ENCODE results near the gene TRA2B.

Gene TRA2B

GRCh38 chr3:185940951-185941350 is 3.1 kb upstream of the TRA2B start:
- H3K4me3 ChIP-seq (ENCODE audit: low read depth, low read length), result no peak overlapping the region
- no peak for TF ChIP-seq CTCF (IDR thresholded peaks at IDR 0.05; ENCODE audit: low read depth, low read length)

DNA sequence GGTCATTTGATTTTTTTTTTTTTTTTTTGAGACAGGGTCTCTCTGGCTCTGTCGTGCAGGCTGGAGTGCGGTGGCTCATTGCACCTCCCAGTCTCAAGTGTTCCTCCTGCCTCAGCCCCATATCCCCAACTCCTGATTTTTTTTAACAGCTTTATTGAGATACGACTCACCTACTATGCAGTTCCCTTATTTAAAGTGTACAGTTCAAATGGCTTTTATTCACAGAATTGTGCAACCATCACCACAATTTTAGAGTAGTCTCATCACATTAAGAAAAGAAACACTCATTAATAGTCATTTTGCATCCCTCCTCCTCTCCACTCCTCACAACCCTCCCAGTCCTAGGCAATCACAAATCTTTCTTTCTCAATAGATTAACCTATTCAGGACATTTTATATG is 1.9 kb upstream of the TRA2B start:
- no peak overlapping the region for H3K4me3 ChIP-seq (ENCODE audit: low read depth, low read length)
- TF ChIP-seq CTCF (IDR thresholded peaks at IDR 0.05; ENCODE audit: low read depth, low read length), result no peak

DNA sequence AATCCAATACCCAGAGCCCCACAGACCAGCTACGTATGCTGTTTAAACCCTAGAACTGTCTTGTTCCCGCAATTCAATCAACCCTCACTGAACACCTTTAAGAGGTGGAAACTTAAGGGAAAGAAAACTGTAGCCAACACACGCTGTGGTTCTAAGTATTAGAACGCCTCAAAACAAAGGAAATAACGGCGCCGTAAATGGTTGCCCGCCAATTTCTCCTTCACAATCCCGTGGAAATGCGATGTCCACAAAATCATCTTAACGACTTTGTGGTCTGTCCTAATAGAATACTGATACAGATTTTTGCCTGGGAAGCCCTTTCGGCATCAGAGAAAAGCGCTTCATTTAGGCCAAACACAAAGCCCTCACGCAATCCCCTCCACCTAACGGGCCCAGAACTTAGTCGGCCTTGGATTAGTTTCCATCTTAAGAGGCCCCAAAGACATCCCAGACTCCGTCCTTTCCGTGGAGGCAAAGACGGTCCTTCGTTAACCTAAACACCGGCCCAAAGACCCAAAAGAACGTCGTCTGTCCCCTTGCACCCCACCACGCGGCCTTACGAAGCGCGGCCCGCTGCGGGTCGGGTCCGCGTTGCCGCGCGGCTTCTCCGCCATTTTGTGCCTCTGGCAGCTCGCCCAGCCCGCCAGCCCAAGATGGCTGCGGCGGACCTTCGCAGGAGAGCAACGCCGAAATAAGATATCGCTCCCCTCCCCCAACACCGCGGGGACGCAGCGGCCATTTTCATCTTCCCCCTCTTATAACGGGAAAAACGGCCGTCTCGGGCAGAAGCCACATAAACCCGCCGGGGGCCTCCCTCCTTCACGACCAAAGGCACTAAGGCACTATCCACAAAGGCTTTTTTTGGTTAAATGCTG is 763 bp downstream of the TRA2B start:
- no peak for TF ChIP-seq CTCF (IDR thresholded peaks at IDR 0.05; ENCODE audit: low read depth, low read length)

DNA sequence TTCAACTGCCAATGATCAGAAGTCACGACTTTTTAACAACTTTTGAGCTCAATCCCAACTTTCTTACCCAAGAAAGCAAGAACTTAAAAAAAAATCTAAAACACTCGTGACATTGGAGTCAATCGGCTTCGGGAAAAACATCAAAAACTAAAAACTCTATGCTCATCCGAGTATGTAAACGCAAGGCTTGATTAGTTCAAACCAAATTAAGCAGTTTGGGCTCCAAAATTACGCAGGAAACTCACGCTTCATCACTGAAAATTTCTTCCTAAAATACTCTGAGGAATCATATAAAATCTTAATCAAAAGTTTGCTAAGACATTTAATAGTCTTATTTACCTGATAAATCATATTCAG is 1.6 kb downstream of the TRA2B start:
- no peak for TF ChIP-seq CTCF (IDR thresholded peaks at IDR 0.05; ENCODE audit: low read depth, low read length)
- peak overlapping the region; percentile 100 for H3K4me3 ChIP-seq (ENCODE audit: low read depth, low read length)

More for the DNA sequence above, 763 bp downstream of the TRA2B start:
- H3K4me3 ChIP-seq (ENCODE audit: low read depth, low read length), result peak overlapping the region; percentile 100

DNA sequence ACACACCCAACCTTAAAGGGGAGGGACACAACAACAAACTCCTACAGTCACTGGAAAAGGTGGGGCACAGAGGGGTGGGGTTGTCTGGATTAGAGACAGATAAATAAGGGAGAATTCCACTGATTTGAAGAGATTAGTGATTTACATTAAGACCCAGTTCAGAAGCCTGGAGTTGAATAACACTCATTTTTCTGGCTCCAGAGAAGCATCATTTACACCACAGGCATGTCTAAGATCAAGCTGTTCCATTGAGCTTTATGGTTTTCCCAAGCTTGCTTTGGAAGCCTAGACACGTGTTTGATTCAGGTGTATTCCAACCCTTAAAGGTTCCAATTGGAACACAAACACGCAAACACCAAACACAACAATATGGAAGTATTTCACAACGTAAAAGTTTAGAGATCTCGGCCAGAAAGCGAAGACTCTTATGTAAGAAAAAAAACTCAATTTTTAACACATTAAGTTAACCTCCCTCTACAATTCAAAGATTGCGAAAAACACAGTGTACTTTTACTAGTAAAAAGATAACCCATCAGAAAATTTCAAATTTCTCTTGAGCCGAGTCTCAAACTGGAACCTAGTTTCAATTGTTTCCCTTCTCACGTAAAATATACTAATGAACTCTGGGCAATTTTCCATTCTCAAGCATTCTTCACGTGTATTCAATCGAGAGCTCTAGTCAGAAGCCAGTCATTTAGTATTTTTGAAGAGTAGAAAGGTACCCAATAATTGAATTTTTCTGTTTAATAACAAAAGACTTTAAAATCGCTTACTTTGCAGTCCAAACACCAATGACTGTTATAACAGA is 2.1 kb downstream of the TRA2B start:
- no peak for TF ChIP-seq CTCF (IDR thresholded peaks at IDR 0.05; ENCODE audit: low read depth, low read length)
- peak overlapping the region; percentile 100 for H3K4me3 ChIP-seq (ENCODE audit: low read depth, low read length)

GRCh38 chr3:185934767-185935464 is 2.9 kb downstream of the TRA2B start:
- peak overlapping the region; percentile 100 for H3K4me3 ChIP-seq (ENCODE audit: low read depth, low read length)
- TF ChIP-seq CTCF (IDR thresholded peaks at IDR 0.05; ENCODE audit: low read depth, low read length), result no peak

Measured in WI38 (cell line).